Measurements from ENCODE around the gene IFRD1.

GRCh38 chr7:112420236-112420861 lies 29.9 kb upstream of the IFRD1 start:
- TF ChIP-seq CTCF (IDR thresholded peaks at IDR 0.05; ENCODE audit: low read depth, low read length) (no peak), EZH2phosphoT487 (IDR thresholded peaks at IDR 0.05; ENCODE audit: low read depth) (no peak)

Data from OCI-LY3 (cell line).